Testis (tissue), 2 donors: ENCODE measurements around the gene OR8H3.

ENCODE experiments used
- CTCF ChIP-seq, 3 experiments: fragments of 450-650 bp in 2 of 3; fragments of 200-600 bp in 1 of 3; sonication (generic) in 1 of 3; IDR thresholded peaks; one replicate each; pipeline ENCODE4 v1.5.1; 2016 to 2019; ENCODE audit warnings: antibody characterized with exemption in 3 of 3, mild to moderate bottlenecking in 2 of 3, moderate library complexity in 1 of 3
- POLR2A ChIP-seq: fragments of 450-650 bp; IDR thresholded peaks from one replicate; pipeline ENCODE4 v1.6.1; 2017; ENCODE audit warnings: antibody characterized with exemption, mild to moderate bottlenecking, moderate library complexity

DNA sequence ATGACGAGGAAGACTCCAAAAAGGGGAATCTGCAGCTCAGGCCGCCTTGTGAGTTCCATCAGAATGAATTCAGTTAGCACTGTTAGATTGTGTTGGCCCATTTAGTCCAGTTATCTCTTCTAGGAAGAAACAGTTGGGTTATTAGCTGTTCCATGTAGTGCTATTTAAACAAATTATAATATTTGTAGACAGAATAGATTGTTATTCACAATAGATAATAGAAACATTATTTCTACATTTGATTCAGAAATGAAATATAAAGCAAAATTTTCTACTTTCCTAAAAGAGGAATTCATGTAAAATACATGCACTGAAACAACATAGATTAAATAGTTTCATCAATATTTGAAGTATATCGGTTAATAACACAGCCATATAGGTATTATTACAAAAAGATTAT is 38.0 kb downstream of the OR8H3 start, which contains the start of gene OR8K5:
- no peak for TF ChIP-seq POLR2A
- no peak for TF ChIP-seq CTCF (IDR thresholded peaks at IDR 0.05)
